Hepatocyte (in vitro differentiated cells): Measurements from ENCODE around the gene C1QC. TPM values are rescaled to one million over a fixed set of nuclear protein-coding genes. Genes with fewer than 3 reads are reported as not detected.

Source experiments
- DNase-seq: peaks from one replicate; pipeline ENCODE4 v3.0.0-alpha.2; 2016; ENCODE audit warnings: low spot score
- H2AFZ ChIP-seq: fragments of 200-600 bp; sonication (generic); 2 replicates; pipeline ENCODE4 v1.6.0; 2016; ENCODE audit warnings: antibody characterized with exemption, mild to moderate bottlenecking
- H3K27ac ChIP-seq: fragments of 200-600 bp; sonication (generic); 2 replicates; pipeline ENCODE4 v1.5.1; 2016; ENCODE audit warnings: mild to moderate bottlenecking
- H3K27me3 ChIP-seq: fragments of 200-600 bp; sonication (generic); 2 replicates; pipeline ENCODE4 v1.6.1; 2016
- H3K36me3 ChIP-seq: fragments of 200-600 bp; sonication (generic); replicated peaks from 2 replicates; pipeline ENCODE4 v1.5.1; 2016; ENCODE audit warnings: low read depth; ENCODE audit not compliant: insufficient read depth
- H3K4me1 ChIP-seq: fragments of 200-600 bp; sonication (generic); 2 replicates; pipeline ENCODE4 v1.5.1; 2016; ENCODE audit warnings: mild to moderate bottlenecking, moderate library complexity; ENCODE audit not compliant: insufficient read depth
- H3K4me2 ChIP-seq: fragments of 200-600 bp; sonication (generic); 2 replicates; pipeline ENCODE4 v1.6.0; 2016
- H3K4me3 ChIP-seq: fragments of 200-600 bp; sonication (generic); 2 replicates; pipeline ENCODE4 v1.5.1; 2016; ENCODE audit warnings: mild to moderate bottlenecking
- H3K79me2 ChIP-seq: fragments of 200-600 bp; sonication (generic); 2 replicates; pipeline ENCODE4 v1.6.0; 2017; ENCODE audit warnings: mild to moderate bottlenecking
- H3K9me2 ChIP-seq: fragments of 200-600 bp; sonication (generic); replicated peaks from 2 replicates; pipeline ENCODE4 v1.6.0; 2017; ENCODE audit warnings: mild to moderate bottlenecking; ENCODE audit not compliant: insufficient read depth
- H3K9me3 ChIP-seq: fragments of 200-600 bp; sonication (generic); 2 replicates; pipeline ENCODE4 v1.5.1; 2016; ENCODE audit warnings: low read depth, mild to moderate bottlenecking
- H4K20me1 ChIP-seq: fragments of 200-600 bp; sonication (generic); 2 replicates; pipeline ENCODE4 v1.6.0; 2016; ENCODE audit warnings: mild to moderate bottlenecking; ENCODE audit not compliant: insufficient read depth, poor library complexity, severe bottlenecking
- CTCF ChIP-seq: fragments of 200-600 bp; sonication (generic); IDR thresholded peaks from 2 replicates; pipeline ENCODE4 v1.5.1; 2016; ENCODE audit warnings: antibody characterized with exemption, mild to moderate bottlenecking; ENCODE audit not compliant: poor library complexity
- EZH2 ChIP-seq: fragments of 200-600 bp; sonication (generic); IDR thresholded peaks from 2 replicates; pipeline ENCODE4 v1.6.1; 2016; ENCODE audit warnings: antibody characterized with exemption, mild to moderate bottlenecking, borderline replicate concordance
- EZH2phosphoT487 ChIP-seq: fragments of 200-600 bp; sonication (generic); IDR thresholded peaks from one replicate; pipeline ENCODE4 v1.6.1; 2018; ENCODE audit warnings: antibody characterized with exemption, mild to moderate bottlenecking, low read depth, moderate library complexity; ENCODE audit not compliant: unreplicated experiment, severe bottlenecking
- WGBS: methylation state at CpG from one replicate; pipeline ENCODE4 v1.1.6; 2016; ENCODE audit warnings: low lambda C conversion rate; ENCODE audit errors: missing lambda C conversion rate; 5-methylcytosine and 5-hydroxymethylcytosine counted together
- polyA plus RNA-seq: library from polyadenylated mRNA; unstranded; fragments of >200 nt; fragmentation: Nextera tagmentation; extraction: Ambion mirVana; gene quantifications from 2 replicates; pipeline ENCODE4 v1.2.1, GENCODE V29; 2016
- total RNA-seq: library from RNA; depleted of rRNA; stranded (reverse); fragments of >200 nt; gene quantifications from 2 replicates; pipeline ENCODE4 v1.2.3, GENCODE V29; 2014

C1QC gene
- total and polyA plus RNA-seq, 2 experiments from 2014 or later: 4.1 to 9.2 TPM

GRCh38 chr1:22680726-22681125 lies 37.3 kb downstream of the C1QC start:
- DNase-seq: no peak
- Histone ChIP-seq H3K36me3 (no peaks in the 10 kb centered on the region), H3K4me2 (no peak overlapping the region), H3K27me3 (no peaks in the 10 kb centered on the region), H2AFZ (no peak overlapping the region), H3K9me3 (no peaks in the 10 kb centered on the region), H3K79me2 (no peaks in the 10 kb centered on the region), H4K20me1 (no peaks in the 10 kb centered on the region), H3K9me2 (no peaks in the 10 kb centered on the region), H3K4me1 (no peaks in the 10 kb centered on the region), H3K4me3 (no peak overlapping the region), H3K27ac (no peak overlapping the region)
- 55% methylated on average over 9 of the region's 9 CpGs for WGBS
- TF ChIP-seq EZH2: no peak
- no peak for TF ChIP-seq EZH2phosphoT487
- TF ChIP-seq CTCF: no peak

- H3K79me2 ChIP-seq: no peaks in the 10 kb centered on the region
- no peaks in the 10 kb centered on the region for H3K27me3 ChIP-seq
These were observed 38.3 kb downstream of the C1QC start for GRCh38 chr1:22681556-22682276.

GRCh38 chr1:22683547-22683946 lies 40.1 kb downstream of the C1QC start:
- H3K27ac ChIP-seq: no peak overlapping the region
- no peaks in the 10 kb centered on the region for H3K27me3 ChIP-seq

More at GRCh38 chr1:22681556-22682276, 38.3 kb downstream of the C1QC start:
- H3K36me3 ChIP-seq: no peaks in the 10 kb centered on the region
- H3K9me3 ChIP-seq: no peaks in the 10 kb centered on the region
- H2AFZ ChIP-seq: no peak overlapping the region
- H3K27ac ChIP-seq: no peak overlapping the region
- no peak overlapping the region for H3K4me3 ChIP-seq
- no peak for TF ChIP-seq CTCF
- no peak for DNase-seq
- H3K4me1 ChIP-seq: peaks cover 4% of the 10 kb centered on the region
- H3K4me2 ChIP-seq: no peak overlapping the region
- no peaks in the 10 kb centered on the region for H4K20me1 ChIP-seq
- no peaks in the 10 kb centered on the region for H3K9me2 ChIP-seq
- 74% methylated on average over 15 of the region's 15 CpGs for WGBS

More at GRCh38 chr1:22683547-22683946, 40.1 kb downstream of the C1QC start:
- no peaks in the 10 kb centered on the region for H3K36me3 ChIP-seq
- H3K9me2 ChIP-seq: no peaks in the 10 kb centered on the region
- peaks cover 4% of the 10 kb centered on the region for H3K4me1 ChIP-seq
- H3K9me3 ChIP-seq: no peaks in the 10 kb centered on the region
- H3K4me3 ChIP-seq: no peak overlapping the region
- H3K79me2 ChIP-seq: no peaks in the 10 kb centered on the region
- 90% methylated on average over 1 of the region's 1 CpG for WGBS
- TF ChIP-seq EZH2phosphoT487 (no peak), EZH2 (no peak), CTCF (no peak)
- H4K20me1 ChIP-seq: no peaks in the 10 kb centered on the region
- H3K4me2 ChIP-seq: no peak overlapping the region
- no peak for DNase-seq
- no peak overlapping the region for H2AFZ ChIP-seq
